GM18520 (cell line): ENCODE measurements around the gene RGS14.
"Not testable (repeated sequence)": the region's sequence is repeated elsewhere in the genome, so short reads cannot be mapped to it uniquely, and the experiment has no call there.

Source experiments
- ATAC-seq: cut with Tn5 transposase; IDR thresholded peaks from one replicate; pipeline ENCODE4 v1.9.1; 2021; ENCODE audit not compliant: unreplicated experiment

Gene RGS14

GRCh38 chr5:177327539-177328522 lies 29.9 kb upstream of the RGS14 start:
- ATAC-seq, result no peak

GRCh38 chr5:177328545-177329231 lies 29.0 kb upstream of the RGS14 start:
- ATAC-seq, result no peak

- ATAC-seq, result no peak
These were observed 27.8 kb upstream of the RGS14 start for GRCh38 chr5:177329883-177330282.

- no peak for ATAC-seq
These were observed 26.5 kb upstream of the RGS14 start for GRCh38 chr5:177330991-177331842.

- ATAC-seq, result no peak
These were observed 25.5 kb upstream of the RGS14 start for GRCh38 chr5:177332031-177332895.

- ATAC-seq, result no peak
These were observed 24.8 kb upstream of the RGS14 start for GRCh38 chr5:177332896-177333260.

- no peak for ATAC-seq
These were observed 24.1 kb upstream of the RGS14 start for GRCh38 chr5:177333420-177334154.

GRCh38 chr5:177334155-177334551 lies 23.6 kb upstream of the RGS14 start:
- ATAC-seq, result no peak

GRCh38 chr5:177334781-177335700 lies 22.7 kb upstream of the RGS14 start:
- ATAC-seq, result no peak

GRCh38 chr5:177335701-177336065 lies 22.0 kb upstream of the RGS14 start:
- no peak for ATAC-seq

GRCh38 chr5:177336112-177336511 lies 21.6 kb upstream of the RGS14 start:
- no peak for ATAC-seq

- ATAC-seq, result no peak
These were observed 20.9 kb upstream of the RGS14 start for GRCh38 chr5:177336603-177337494.

- no peak for ATAC-seq
These were observed 19.2 kb upstream of the RGS14 start for GRCh38 chr5:177338251-177339106.

- ATAC-seq, result no peak
These were observed 18.6 kb upstream of the RGS14 start for GRCh38 chr5:177339107-177339638.

- not testable (repeated sequence) for ATAC-seq
These were observed 14.7 kb upstream of the RGS14 start for GRCh38 chr5:177343000-177343399.

GRCh38 chr5:177343777-177344176 lies 13.9 kb upstream of the RGS14 start:
- no peak for ATAC-seq
